Nephron progenitor cell (in vitro differentiated cells): ENCODE results near the gene CDH8.

ENCODE experiments used
- DNase-seq: peaks from one replicate; pipeline ENCODE4 v3.0.0; 2021
- H3K27ac Mint-ChIP-seq: 2 replicates; pipeline ENCODE4 v1.8.0; 2021; ENCODE audit warnings: mild to moderate bottlenecking, moderate library complexity, mixed read lengths
- H3K27me3 Mint-ChIP-seq: 2 replicates; pipeline ENCODE4 v1.8.0; 2021; ENCODE audit warnings: mild to moderate bottlenecking, low read depth, mixed read lengths; ENCODE audit not compliant: poor library complexity
- H3K36me3 Mint-ChIP-seq: 2 replicates; pipeline ENCODE4 v1.8.0; 2021; ENCODE audit warnings: low read depth, mixed read lengths
- H3K4me1 Mint-ChIP-seq: 2 replicates; pipeline ENCODE4 v1.8.0; 2021; ENCODE audit warnings: mixed read lengths
- H3K4me3 Mint-ChIP-seq: 2 replicates; pipeline ENCODE4 v1.8.0; 2021; ENCODE audit warnings: mild to moderate bottlenecking, moderate library complexity, mixed read lengths
- H3K9me3 Mint-ChIP-seq: 2 replicates; pipeline ENCODE4 v1.8.0; 2021; ENCODE audit warnings: mild to moderate bottlenecking, moderate library complexity, mixed read lengths
- CTCF ChIP-seq: fragments of 200-600 bp; sonication (generic); IDR thresholded peaks from 2 replicates; pipeline ENCODE4 v1.5.0; 2021; ENCODE audit warnings: antibody characterized with exemption

CDH8 gene

DNA sequence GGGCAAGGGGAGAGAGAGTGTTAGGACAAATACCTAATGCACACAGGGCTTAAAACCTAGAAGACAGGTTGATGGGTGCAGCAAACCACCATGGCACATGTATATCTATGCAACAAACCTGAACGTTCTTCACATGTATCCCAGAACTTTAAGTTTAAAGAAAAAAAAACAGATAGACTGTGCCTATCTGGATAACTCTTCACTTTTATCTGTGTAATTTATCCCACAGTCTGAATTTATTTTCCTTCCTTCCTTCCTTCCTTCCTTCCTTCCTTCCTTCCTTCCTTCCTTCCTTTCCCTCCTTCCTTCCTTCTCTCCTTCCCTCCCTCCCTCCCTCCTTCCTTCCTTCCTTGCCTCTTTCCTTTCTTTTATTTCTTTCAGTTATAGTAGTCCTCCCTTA is 370.7 kb downstream of the CDH8 start:
- Mint-ChIP-seq H3K27me3 (peaks cover 4% of the 10 kb centered on the region), H3K4me1 (no peaks in the 10 kb centered on the region), H3K9me3 (no peaks in the 10 kb centered on the region), H3K36me3 (no peaks in the 10 kb centered on the region), H3K4me3 (no peak overlapping the region), H3K27ac (no peak overlapping the region)
- TF ChIP-seq CTCF, result no peak
- no peak for DNase-seq

DNA sequence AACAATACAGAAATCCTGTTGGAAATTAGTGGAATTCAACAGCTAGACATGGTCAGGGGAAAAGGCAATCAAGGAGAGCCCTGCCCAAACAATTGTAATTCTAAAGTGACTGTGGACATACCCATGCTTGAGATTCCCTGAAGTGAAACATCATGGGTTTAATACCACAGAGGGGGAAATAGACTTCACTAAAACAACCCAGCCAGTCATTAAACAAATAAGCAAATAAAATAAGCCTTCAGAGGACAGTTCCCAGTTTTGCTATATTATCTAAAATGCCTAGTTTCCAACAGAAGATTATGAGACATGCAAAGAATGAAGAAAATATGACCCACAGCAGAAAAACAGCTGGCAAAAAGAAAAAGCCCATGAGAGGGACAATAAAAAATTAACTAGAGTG is 376.3 kb downstream of the CDH8 start:
- TF ChIP-seq CTCF, result no peak

GRCh38 chr16:61654962-61655361 is 381.3 kb downstream of the CDH8 start:
- no peak for TF ChIP-seq CTCF
- H3K27ac Mint-ChIP-seq, result no peak overlapping the region
- H3K36me3 Mint-ChIP-seq, result no peaks in the 10 kb centered on the region

More for the DNA sequence above, 376.3 kb downstream of the CDH8 start:
- no peaks in the 10 kb centered on the region for H3K36me3 Mint-ChIP-seq
- H3K4me1 Mint-ChIP-seq, result no peaks in the 10 kb centered on the region
- DNase-seq, result no peak
- no peak overlapping the region for H3K4me3 Mint-ChIP-seq
- H3K9me3 Mint-ChIP-seq, result no peaks in the 10 kb centered on the region
- H3K27ac Mint-ChIP-seq, result no peak overlapping the region
- H3K27me3 Mint-ChIP-seq, result peaks cover 3% of the 10 kb centered on the region

GRCh38 chr16:61653544-61653943 is 382.7 kb downstream of the CDH8 start:
- Mint-ChIP-seq H3K4me3 (no peak overlapping the region), H3K36me3 (no peaks in the 10 kb centered on the region), H3K27me3 (no peaks in the 10 kb centered on the region), H3K27ac (no peak overlapping the region), H3K9me3 (no peaks in the 10 kb centered on the region), H3K4me1 (no peaks in the 10 kb centered on the region)
- no peak for DNase-seq
- no peak for TF ChIP-seq CTCF

More at GRCh38 chr16:61654962-61655361, 381.3 kb downstream of the CDH8 start:
- Mint-ChIP-seq H3K4me3 (no peak overlapping the region), H3K9me3 (no peaks in the 10 kb centered on the region), H3K27me3 (no peaks in the 10 kb centered on the region), H3K4me1 (no peaks in the 10 kb centered on the region)
- DNase-seq, result no peak

GRCh38 chr16:61645561-61645960 is 390.7 kb downstream of the CDH8 start:
- no peaks in the 10 kb centered on the region for H3K27me3 Mint-ChIP-seq
- no peaks in the 10 kb centered on the region for H3K36me3 Mint-ChIP-seq
- TF ChIP-seq CTCF, result no peak
- no peaks in the 10 kb centered on the region for H3K4me1 Mint-ChIP-seq
- H3K9me3 Mint-ChIP-seq, result no peaks in the 10 kb centered on the region
- no peak for DNase-seq
- no peak overlapping the region for H3K4me3 Mint-ChIP-seq
- no peak overlapping the region for H3K27ac Mint-ChIP-seq

GRCh38 chr16:61644736-61645135 is 391.5 kb downstream of the CDH8 start:
- Mint-ChIP-seq H3K9me3 (no peaks in the 10 kb centered on the region), H3K36me3 (no peaks in the 10 kb centered on the region), H3K4me1 (no peaks in the 10 kb centered on the region), H3K27me3 (no peaks in the 10 kb centered on the region), H3K27ac (no peak overlapping the region), H3K4me3 (no peak overlapping the region)
- no peak for TF ChIP-seq CTCF
- no peak for DNase-seq
